ENCODE results near the gene CAPN5. TPM values are rescaled to one million over a fixed set of nuclear protein-coding genes. Genes with fewer than 3 reads are reported as not detected.

The CAPN5 gene
- total RNA-seq, 1 experiment from 2014 or later = 0.26 TPM

DNA sequence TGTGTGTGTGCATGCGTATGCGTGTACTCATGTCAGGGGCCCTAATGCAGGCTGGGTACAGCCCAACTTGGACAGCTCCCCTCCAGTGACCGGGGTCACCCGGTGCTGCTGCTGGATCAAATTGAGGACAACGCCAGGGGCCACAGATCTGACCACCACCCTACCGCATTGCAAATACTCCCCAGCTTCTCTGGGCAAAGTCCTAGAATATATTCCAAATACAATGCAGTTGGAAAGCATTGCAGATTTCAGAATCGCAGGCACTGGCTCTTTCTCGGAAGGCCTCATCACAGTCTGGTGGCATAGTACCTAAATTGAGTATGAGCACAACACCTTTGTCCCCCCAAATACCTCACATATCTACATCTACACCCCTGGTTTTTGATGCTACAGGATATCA lies 104.5 kb downstream of the CAPN5 start:
- Mint-ChIP-seq H3K9me3 (ENCODE audit: unreplicated experiment) (no peaks in the 10 kb centered on the region), H3K27ac (ENCODE audit: low read depth, unreplicated experiment) (no peak overlapping the region), H3K27me3 (ENCODE audit: insufficient read depth, unreplicated experiment) (no peaks in the 10 kb centered on the region), H3K36me3 (ENCODE audit: insufficient read depth, unreplicated experiment) (no peaks in the 10 kb centered on the region), H3K4me3 (ENCODE audit: unreplicated experiment) (no peak overlapping the region), H3K4me1 (ENCODE audit: insufficient read depth, unreplicated experiment) (no peaks in the 10 kb centered on the region)
- TF ChIP-seq, protein P1, sequence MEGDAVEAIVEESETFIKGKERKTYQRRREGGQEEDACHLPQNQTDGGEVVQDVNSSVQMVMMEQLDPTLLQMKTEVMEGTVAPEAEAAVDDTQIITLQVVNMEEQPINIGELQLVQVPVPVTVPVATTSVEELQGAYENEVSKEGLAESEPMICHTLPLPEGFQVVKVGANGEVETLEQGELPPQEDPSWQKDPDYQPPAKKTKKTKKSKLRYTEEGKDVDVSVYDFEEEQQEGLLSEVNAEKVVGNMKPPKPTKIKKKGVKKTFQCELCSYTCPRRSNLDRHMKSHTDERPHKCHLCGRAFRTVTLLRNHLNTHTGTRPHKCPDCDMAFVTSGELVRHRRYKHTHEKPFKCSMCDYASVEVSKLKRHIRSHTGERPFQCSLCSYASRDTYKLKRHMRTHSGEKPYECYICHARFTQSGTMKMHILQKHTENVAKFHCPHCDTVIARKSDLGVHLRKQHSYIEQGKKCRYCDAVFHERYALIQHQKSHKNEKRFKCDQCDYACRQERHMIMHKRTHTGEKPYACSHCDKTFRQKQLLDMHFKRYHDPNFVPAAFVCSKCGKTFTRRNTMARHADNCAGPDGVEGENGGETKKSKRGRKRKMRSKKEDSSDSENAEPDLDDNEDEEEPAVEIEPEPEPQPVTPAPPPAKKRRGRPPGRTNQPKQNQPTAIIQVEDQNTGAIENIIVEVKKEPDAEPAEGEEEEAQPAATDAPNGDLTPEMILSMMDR (IDR thresholded peaks at IDR 0.05; ENCODE audit: unreplicated experiment) = no peak
- DNase-seq (ENCODE audit: unreplicated experiment) = no peak
- no TSS peak for BruUV-seq (replicated peaks)
- intact Hi-C loops (cut with micrococcal nuclease) = no loop called here
- ChIA-PET POLR2A (no interaction called here), CTCF (interaction anchor here (0.6 kb wide), 1 partner anchor 124 kb away, joined by 3 read pairs; no protein-coding TSS in a partner anchor)

DNA sequence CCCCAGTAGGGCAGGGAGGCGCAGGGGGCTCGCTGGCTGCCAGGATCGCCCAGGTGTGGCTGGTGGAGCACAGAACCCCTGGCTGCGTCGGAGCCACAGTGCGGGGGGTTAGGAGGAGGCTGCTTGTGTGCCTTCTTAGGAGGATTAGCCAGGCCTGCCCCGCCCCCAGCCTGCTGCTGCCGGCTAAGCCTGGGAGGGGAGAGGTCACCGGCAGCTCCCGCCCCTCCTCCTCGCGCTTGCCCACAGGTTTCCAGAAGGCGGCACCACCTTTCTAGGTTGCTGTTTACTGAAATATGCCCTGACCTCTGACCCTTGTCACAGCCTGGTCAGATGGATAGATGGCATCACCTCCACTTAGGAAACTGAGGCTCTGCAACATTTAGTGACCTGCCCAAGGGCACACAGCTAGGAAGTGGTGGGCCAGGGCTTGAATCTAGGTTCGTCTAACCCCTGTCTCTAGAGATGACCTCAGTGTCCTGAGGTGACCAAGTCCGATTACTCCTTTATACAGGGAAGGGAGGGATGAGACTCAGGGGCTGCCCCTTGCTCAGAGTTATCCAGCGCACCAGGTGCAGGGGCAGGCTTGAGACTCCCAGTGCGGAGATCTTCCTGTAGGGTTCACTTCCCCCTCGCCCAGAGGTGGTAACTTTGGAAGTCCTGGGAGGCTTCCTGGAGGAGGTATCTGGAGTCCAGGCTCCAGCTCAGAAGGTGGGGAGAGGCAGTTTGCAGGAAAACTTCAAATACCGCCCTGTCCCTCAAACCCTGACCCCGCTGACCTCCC lies 105.3 kb downstream of the CAPN5 start:
- DNase-seq (ENCODE audit: unreplicated experiment) = no peak
- no peak overlapping the region for H3K4me3 Mint-ChIP-seq (ENCODE audit: unreplicated experiment)
- H3K36me3 Mint-ChIP-seq (ENCODE audit: insufficient read depth, unreplicated experiment) = no peaks in the 10 kb centered on the region
- CTCF ChIA-PET = interaction anchor here (0.6 kb wide), 1 partner anchor 125 kb away, joined by 3 read pairs; no protein-coding TSS in a partner anchor
- no TSS peak for BruUV-seq (replicated peaks)
- POLR2A ChIA-PET = no interaction called here
- H3K9me3 Mint-ChIP-seq (ENCODE audit: unreplicated experiment) = no peaks in the 10 kb centered on the region
- TF ChIP-seq, protein P1 (IDR thresholded peaks at IDR 0.05; ENCODE audit: unreplicated experiment) = no peak
- no peaks in the 10 kb centered on the region for H3K4me1 Mint-ChIP-seq (ENCODE audit: insufficient read depth, unreplicated experiment)
- H3K27me3 Mint-ChIP-seq (ENCODE audit: insufficient read depth, unreplicated experiment) = no peaks in the 10 kb centered on the region
- H3K27ac Mint-ChIP-seq (ENCODE audit: low read depth, unreplicated experiment) = no peak overlapping the region
- intact Hi-C loops (cut with micrococcal nuclease) = no loop called here

DNA sequence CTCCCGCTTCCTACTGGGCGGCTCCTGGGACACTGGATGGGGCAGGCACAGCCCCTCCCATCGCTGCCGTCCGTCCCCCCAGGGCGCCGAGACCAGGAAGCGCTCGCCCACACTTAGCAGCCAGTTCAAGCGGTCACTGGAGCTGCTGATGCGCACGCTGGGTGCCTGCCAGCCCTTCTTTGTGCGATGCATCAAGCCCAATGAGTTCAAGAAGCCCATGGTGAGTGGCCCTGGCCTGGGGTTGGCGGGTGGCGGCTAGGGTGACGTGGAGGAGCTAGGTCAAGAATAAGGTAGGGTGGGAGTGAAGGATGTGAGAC lies 105.9 kb downstream of the CAPN5 start:
- ChIA-PET POLR2A (interaction anchor here (0.6 kb wide), 1 partner anchor 461 kb away, joined by 3 read pairs; no protein-coding TSS in a partner anchor), CTCF (interaction anchor here (0.6 kb wide), 1 partner anchor 455 kb away, joined by 3 read pairs; no protein-coding TSS in a partner anchor)
- DNase-seq (ENCODE audit: unreplicated experiment) = no peak
- H3K4me1 Mint-ChIP-seq (ENCODE audit: insufficient read depth, unreplicated experiment) = no peaks in the 10 kb centered on the region
- H3K27ac Mint-ChIP-seq (ENCODE audit: low read depth, unreplicated experiment) = no peak overlapping the region
- H3K9me3 Mint-ChIP-seq (ENCODE audit: unreplicated experiment) = no peaks in the 10 kb centered on the region
- no TSS peak for BruUV-seq (replicated peaks)
- no peak overlapping the region for H3K4me3 Mint-ChIP-seq (ENCODE audit: unreplicated experiment)
- no peaks in the 10 kb centered on the region for H3K27me3 Mint-ChIP-seq (ENCODE audit: insufficient read depth, unreplicated experiment)
- no peaks in the 10 kb centered on the region for H3K36me3 Mint-ChIP-seq (ENCODE audit: insufficient read depth, unreplicated experiment)
- TF ChIP-seq, protein P1 (IDR thresholded peaks at IDR 0.05; ENCODE audit: unreplicated experiment) = no peak
- intact Hi-C loops (cut with micrococcal nuclease) = no loop called here

DNA sequence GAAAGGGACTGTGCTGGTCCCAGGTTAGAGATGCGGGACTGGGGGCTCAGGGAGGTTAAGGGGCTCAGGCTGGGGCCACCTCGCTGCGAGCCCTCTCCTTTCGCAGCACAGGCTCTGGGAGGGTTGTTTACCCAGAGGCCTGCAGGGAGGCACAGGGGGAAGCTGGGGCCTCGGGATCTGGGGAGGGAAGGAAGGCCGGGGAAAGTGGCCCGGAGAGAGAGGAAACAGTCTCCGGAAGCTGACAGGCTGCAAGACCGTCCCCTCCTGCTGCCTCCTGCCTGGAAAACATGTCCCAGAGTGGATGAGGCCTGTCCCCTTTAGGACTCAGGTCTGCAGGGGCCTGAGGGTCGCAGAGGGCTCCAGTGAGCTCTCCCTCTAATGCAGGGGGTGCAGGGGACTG lies 106.7 kb downstream of the CAPN5 start:
- DNase-seq (ENCODE audit: unreplicated experiment) = no peak
- BruUV-seq (replicated peaks) = no TSS peak
- no peaks in the 10 kb centered on the region for H3K9me3 Mint-ChIP-seq (ENCODE audit: unreplicated experiment)
- H3K36me3 Mint-ChIP-seq (ENCODE audit: insufficient read depth, unreplicated experiment) = no peaks in the 10 kb centered on the region
- intact Hi-C loops (cut with micrococcal nuclease) = no loop called here
- H3K4me1 Mint-ChIP-seq (ENCODE audit: insufficient read depth, unreplicated experiment) = no peaks in the 10 kb centered on the region
- ChIA-PET CTCF (interaction anchor here (1.5 to 1.7 kb wide), 3 partner anchors 19 to 375 kb away, joined by 3 to 4 read pairs (median 4); no protein-coding TSS in a partner anchor), POLR2A (no interaction called here)
- no peak overlapping the region for H3K27ac Mint-ChIP-seq (ENCODE audit: low read depth, unreplicated experiment)
- no peaks in the 10 kb centered on the region for H3K27me3 Mint-ChIP-seq (ENCODE audit: insufficient read depth, unreplicated experiment)
- H3K4me3 Mint-ChIP-seq (ENCODE audit: unreplicated experiment) = no peak overlapping the region
- TF ChIP-seq, protein P1 (IDR thresholded peaks at IDR 0.05; ENCODE audit: unreplicated experiment) = no peak
